Esophagus muscularis mucosa (tissue), 3 donors: ENCODE results near the gene TMEM11.

Experiments used
- CTCF ChIP-seq, 3 experiments: fragments of 200-600 bp in 2 of 3; fragments of 450-650 bp in 1 of 3; sonication (generic) in 2 of 3; IDR thresholded peaks; one replicate each; pipeline ENCODE4 v1.5.1; 2017 to 2019; ENCODE audit warnings: antibody characterized with exemption in 3 of 3, mild to moderate bottlenecking in 2 of 3, moderate library complexity in 1 of 3
- POLR2AphosphoS5 ChIP-seq, 2 donors: sonication (generic); formaldehyde crosslinking; IDR thresholded peaks; one replicate each; pipeline ENCODE4 v1.6.1; 2017; ENCODE audit warnings: antibody characterized with exemption in 2 of 2

DNA sequence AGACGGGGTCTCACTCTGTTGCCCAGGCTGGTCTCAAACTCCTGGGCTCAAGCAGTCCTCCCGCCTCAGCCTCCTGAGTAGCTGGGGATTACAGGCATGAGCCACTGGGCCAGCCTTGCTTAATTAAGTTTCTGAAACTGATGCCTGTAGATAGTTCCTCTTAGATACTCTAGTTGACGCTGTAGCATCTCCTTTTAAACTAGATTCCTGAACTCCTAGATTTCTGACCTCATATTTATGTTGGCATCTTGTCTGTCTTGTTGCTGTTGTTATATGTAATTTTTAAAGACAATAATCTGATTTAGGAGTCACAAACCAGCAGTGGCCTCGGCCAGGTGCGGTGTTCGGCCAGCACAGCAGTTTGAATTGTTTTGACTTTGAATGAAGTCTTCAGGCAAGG, 49.7 kb downstream of the TMEM11 start:
- TF ChIP-seq CTCF (IDR thresholded peaks at IDR 0.05): no peak
- TF ChIP-seq POLR2AphosphoS5 (IDR thresholded peaks at IDR 0.05): no peak
